IPS-18a (cell line): ENCODE measurements around the gene TTC3.
"Not testable (repeated sequence)": the region's sequence is repeated elsewhere in the genome, so short reads cannot be mapped to it uniquely, and the experiment has no call there.

Experiments
- H3K27ac ChIP-seq: one replicate; pipeline ENCODE4 v1.5.1; 2013; ENCODE audit warnings: low read length
- H3K27me3 ChIP-seq: one replicate; pipeline ENCODE4 v1.6.1; 2013; ENCODE audit warnings: mild to moderate bottlenecking, low read length; ENCODE audit not compliant: control insufficient read depth, insufficient read depth
- H3K36me3 ChIP-seq: one replicate; pipeline ENCODE4 v1.6.1; 2013; ENCODE audit warnings: low read depth, low read length; ENCODE audit not compliant: control insufficient read depth
- H3K4me1 ChIP-seq: one replicate; pipeline ENCODE4 v1.6.1; 2013; ENCODE audit warnings: low read depth, low read length; ENCODE audit not compliant: control insufficient read depth
- H3K4me3 ChIP-seq: one replicate; pipeline ENCODE4 v1.5.1; 2013; ENCODE audit warnings: low read length
- H3K9ac ChIP-seq: one replicate; pipeline ENCODE4 v1.6.1; 2013; ENCODE audit warnings: mild to moderate bottlenecking, low read length, moderate library complexity
- H3K9me3 ChIP-seq: one replicate; pipeline ENCODE4 v1.6.1; 2013; ENCODE audit warnings: low read depth, low read length; ENCODE audit not compliant: control insufficient read depth

TTC3 gene

DNA sequence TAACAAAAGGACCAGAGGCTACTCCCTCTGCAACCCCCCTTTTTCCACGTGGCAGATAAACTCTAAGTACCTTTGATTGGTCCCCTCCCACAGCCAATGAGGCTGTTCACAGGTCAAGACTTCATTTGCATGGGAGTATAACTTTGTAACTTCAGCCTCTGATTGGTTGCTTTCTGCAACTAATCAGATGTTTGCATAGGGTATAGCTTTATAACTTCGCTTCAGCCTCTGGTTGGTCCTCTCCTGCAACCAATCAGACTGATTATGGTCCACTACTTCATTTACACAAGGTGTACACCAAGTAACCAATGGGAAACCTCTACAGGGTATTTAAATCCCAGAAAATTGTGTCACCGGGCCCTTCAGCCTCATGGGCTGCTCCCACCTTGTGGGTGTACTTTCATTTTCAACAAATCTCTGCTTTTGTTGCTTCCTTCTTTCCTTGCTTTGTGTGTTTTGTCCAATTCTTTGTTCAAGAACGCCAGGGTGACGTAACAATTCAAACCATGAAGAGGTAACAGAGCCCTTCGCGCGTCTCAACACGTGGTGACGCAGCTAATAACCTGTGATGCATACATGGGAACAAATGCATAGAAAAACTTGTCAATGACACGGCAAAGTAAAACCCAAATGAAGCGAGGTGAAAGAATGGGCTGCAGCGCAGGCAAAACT is 146.8 kb downstream of the TTC3 start:
- Histone ChIP-seq H3K36me3 (peaks cover 12% of the 10 kb centered on the region), H3K27me3 (no peaks in the 10 kb centered on the region), H3K9ac (no peak overlapping the region), H3K4me3 (no peak overlapping the region), H3K4me1 (no peaks in the 10 kb centered on the region), H3K27ac (no peak overlapping the region), H3K9me3 (no peaks in the 10 kb centered on the region)

GRCh38 chr21:37220433-37220980 is 147.5 kb downstream of the TTC3 start:
- H3K9me3 ChIP-seq: no peaks in the 10 kb centered on the region
- peaks cover 18% of the 10 kb centered on the region for H3K36me3 ChIP-seq
- H3K4me1 ChIP-seq: no peaks in the 10 kb centered on the region
- H3K4me3 ChIP-seq: no peak overlapping the region
- H3K27me3 ChIP-seq: no peaks in the 10 kb centered on the region
- no peak overlapping the region for H3K9ac ChIP-seq
- no peak overlapping the region for H3K27ac ChIP-seq

DNA sequence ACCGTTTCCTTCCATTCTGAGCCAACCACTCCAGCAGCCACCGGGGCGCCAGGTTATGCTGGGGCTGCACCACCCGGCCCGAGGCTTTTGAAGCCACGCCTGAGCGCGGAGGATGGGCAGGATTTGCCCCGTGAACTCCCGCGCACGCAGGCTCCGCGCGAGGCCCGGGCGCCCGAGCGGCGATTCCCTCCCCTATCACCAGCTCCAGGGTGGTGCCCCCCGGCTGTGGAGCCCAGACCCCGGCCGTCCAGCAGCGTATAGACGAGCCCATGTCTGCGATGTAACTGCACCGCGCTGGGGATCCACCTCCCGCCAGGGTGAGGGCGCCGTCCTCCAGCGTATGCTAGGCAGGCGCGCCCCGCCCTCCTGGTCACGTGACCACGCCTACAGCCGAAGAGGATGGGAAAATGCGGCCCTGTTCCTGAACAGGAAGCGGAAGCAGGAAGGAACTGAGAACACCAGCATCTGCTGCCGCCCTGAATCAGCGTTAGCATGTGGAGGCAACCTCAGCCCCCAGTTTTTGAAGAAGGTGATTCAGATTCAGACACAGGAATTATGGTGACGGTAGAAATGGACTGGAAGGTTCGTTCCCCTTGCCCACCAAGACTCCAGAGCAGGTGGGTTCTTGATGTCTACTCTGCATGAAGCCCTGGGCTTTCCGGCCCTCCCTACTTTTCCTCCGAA is 148.1 kb downstream of the TTC3 start:
- peaks cover 24% of the 10 kb centered on the region for H3K36me3 ChIP-seq
- no peak overlapping the region for H3K9ac ChIP-seq
- H3K27me3 ChIP-seq: no peaks in the 10 kb centered on the region
- H3K9me3 ChIP-seq: no peaks in the 10 kb centered on the region
- no peak overlapping the region for H3K4me3 ChIP-seq
- no peaks in the 10 kb centered on the region for H3K4me1 ChIP-seq
- H3K27ac ChIP-seq: no peak overlapping the region

- not testable (repeated sequence) for H3K27me3 ChIP-seq, H3K4me3 ChIP-seq, H3K4me1 ChIP-seq, H3K9ac ChIP-seq, H3K27ac ChIP-seq, H3K9me3 ChIP-seq
- peaks cover 34% of the 10 kb centered on the region for H3K36me3 ChIP-seq
Observed at GRCh38 chr21:37222248-37222647, 149.2 kb downstream of the TTC3 start.

- H3K36me3 ChIP-seq: peaks cover 47% of the 10 kb centered on the region
- H3K4me1 ChIP-seq: no peaks in the 10 kb centered on the region
- no peaks in the 10 kb centered on the region for H3K27me3 ChIP-seq
- no peak overlapping the region for H3K4me3 ChIP-seq
- H3K9ac ChIP-seq: no peak overlapping the region
- H3K9me3 ChIP-seq: no peaks in the 10 kb centered on the region
- no peak overlapping the region for H3K27ac ChIP-seq
Observed at GRCh38 chr21:37223804-37224345, 150.8 kb downstream of the TTC3 start.

DNA sequence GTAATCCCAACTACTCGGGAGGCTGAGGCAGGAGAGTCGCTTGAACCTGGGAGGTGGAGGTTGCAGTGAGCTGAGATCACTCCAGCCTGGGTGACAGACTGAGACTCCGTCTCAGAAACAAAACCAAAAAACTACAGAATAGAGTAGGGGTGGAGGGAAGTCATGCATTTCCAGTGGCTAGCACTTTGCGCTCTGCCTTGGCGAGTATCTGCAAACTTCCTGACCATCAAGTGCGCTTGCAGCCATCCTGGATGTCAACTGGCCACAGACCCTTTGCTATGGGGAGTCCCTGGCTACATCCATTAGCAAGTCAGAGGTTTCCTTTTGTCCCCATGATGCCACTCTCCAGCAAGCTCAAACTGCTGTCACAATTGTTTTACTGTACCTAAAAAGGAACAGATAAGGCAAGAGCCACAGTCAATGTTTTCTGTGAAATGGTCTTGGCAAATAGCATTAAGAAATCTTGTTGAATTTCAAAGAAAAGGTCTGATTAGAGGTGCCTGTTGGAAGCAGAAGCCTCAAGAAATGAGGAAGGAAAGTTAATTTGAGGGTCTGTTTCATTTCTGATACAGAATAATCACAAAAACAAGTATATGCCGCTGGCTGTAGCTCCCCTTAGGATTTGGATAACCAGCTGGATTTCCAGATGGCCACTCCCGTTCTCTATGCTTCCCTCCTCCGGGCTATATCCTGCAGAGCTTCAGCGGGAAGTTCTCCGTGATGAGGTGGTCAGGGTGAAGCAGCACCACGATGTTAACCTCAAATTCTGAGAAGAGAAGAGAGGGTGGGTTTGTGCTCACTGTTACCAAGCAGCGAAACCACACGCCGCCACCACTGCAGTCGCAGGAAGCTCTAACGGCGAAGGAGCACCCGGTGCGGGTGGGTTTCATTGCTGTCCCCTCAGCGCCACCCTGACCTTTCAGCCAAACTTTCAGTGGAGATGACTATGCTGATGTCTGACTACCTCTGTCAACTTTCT is 152.1 kb downstream of the TTC3 start:
- H3K9ac ChIP-seq: no peak overlapping the region
- H3K36me3 ChIP-seq: peaks cover 56% of the 10 kb centered on the region
- H3K27ac ChIP-seq: no peak overlapping the region
- H3K27me3 ChIP-seq: no peaks in the 10 kb centered on the region
- H3K4me1 ChIP-seq: no peaks in the 10 kb centered on the region
- no peaks in the 10 kb centered on the region for H3K9me3 ChIP-seq
- no peak overlapping the region for H3K4me3 ChIP-seq

DNA sequence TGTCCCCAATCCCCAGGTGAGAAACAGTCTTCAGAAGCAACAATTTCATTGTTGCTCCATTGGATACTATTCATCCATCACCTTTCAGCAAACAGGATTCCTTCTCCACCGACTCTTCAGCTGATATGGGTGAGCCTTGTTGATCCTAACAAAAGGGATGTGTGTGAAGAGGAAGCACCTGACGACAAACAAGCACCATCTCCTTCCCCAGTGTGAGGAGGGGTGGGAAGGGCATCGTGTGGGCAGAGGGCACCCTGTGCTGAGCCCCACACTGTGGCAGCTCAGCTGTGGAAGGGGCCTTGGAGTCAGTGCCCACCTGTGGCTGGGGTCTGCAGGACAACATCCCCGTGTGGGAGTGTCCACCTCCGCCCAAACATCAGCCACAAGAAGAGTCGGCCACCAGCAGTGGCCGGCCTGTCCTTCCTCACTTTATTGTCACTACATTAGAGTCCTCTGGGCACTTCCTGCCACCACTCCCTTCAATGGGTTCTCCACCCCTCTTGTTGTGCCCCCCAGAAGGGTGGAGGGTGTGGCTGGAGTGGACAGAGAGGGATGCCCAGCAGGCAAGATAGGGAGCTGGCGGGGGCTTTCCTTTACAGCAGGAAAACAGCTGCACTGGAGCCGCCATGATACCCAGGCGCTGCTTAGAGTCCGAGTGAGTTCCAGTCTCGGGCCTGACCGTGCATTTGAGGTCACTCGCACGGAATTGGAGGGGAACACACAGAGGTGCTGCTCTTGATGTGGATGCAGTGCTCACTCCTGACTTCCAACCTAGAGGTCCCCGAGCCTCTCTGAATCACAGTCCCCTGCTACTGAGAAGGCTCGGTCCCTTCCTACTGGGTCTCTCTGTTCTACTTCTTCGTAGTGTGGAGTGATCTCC is 153.2 kb downstream of the TTC3 start:
- Histone ChIP-seq H3K36me3 (peaks cover 64% of the 10 kb centered on the region), H3K4me3 (no peak overlapping the region), H3K9ac (no peak overlapping the region), H3K27ac (no peak overlapping the region), H3K27me3 (no peaks in the 10 kb centered on the region), H3K4me1 (no peaks in the 10 kb centered on the region), H3K9me3 (no peaks in the 10 kb centered on the region)

GRCh38 chr21:37227071-37228002 is 154.3 kb downstream of the TTC3 start:
- no peaks in the 10 kb centered on the region for H3K27me3 ChIP-seq
- no peaks in the 10 kb centered on the region for H3K4me1 ChIP-seq
- peaks cover 71% of the 10 kb centered on the region for H3K36me3 ChIP-seq
- H3K27ac ChIP-seq: no peak overlapping the region
- no peaks in the 10 kb centered on the region for H3K9me3 ChIP-seq
- no peak overlapping the region for H3K4me3 ChIP-seq
- no peak overlapping the region for H3K9ac ChIP-seq

- no peaks in the 10 kb centered on the region for H3K27me3 ChIP-seq
- no peak overlapping the region for H3K9ac ChIP-seq
- H3K4me1 ChIP-seq: no peaks in the 10 kb centered on the region
- peaks cover 77% of the 10 kb centered on the region for H3K36me3 ChIP-seq
- no peak overlapping the region for H3K27ac ChIP-seq
- H3K9me3 ChIP-seq: no peaks in the 10 kb centered on the region
- H3K4me3 ChIP-seq: no peak overlapping the region
Observed at GRCh38 chr21:37228003-37228400, 154.9 kb downstream of the TTC3 start.
